ENCODE measurements around the gene CD34.
A peak's percentile ranks its signal among the peaks of the same experiment; 100 is the strongest.
"Not testable (repeated sequence)": the region's sequence is repeated elsewhere in the genome, so short reads cannot be mapped to it uniquely, and the experiment has no call there.

CD34 gene

GRCh38 chr1:207910591-207911354 is at the start of gene CD34:
CD34 (minus strand) TSS chr1:207911125; CDS start chr1:207911080, 45 bp downstream.
- no peak for DNase-seq (ENCODE audit: low spot score)

GRCh38 chr1:207960346-207960745 is 49.4 kb upstream of the CD34 start:
- no peak for DNase-seq (ENCODE audit: low spot score)

- DNase-seq (ENCODE audit: low spot score): no peak
Observed at GRCh38 chr1:207959910-207960309, 49.0 kb upstream of the CD34 start.

GRCh38 chr1:207959141-207959825 is 48.4 kb upstream of the CD34 start:
- DNase-seq (ENCODE audit: low spot score): peak; percentile 65

- DNase-seq (ENCODE audit: low spot score): no peak
Observed at GRCh38 chr1:207958376-207959139, 47.6 kb upstream of the CD34 start.

- DNase-seq (ENCODE audit: low spot score): no peak
Observed at GRCh38 chr1:207956986-207957385, 46.1 kb upstream of the CD34 start.

- no peak for DNase-seq (ENCODE audit: low spot score)
Observed at GRCh38 chr1:207954104-207954503, 43.2 kb upstream of the CD34 start.

GRCh38 chr1:207952617-207953542 is 42.0 kb upstream of the CD34 start:
- DNase-seq (ENCODE audit: low spot score): no peak

- DNase-seq (ENCODE audit: low spot score): no peak
Observed at GRCh38 chr1:207951652-207952051, 40.7 kb upstream of the CD34 start.

- no peak for DNase-seq (ENCODE audit: low spot score)
Observed at GRCh38 chr1:207950750-207951149, 39.8 kb upstream of the CD34 start.

GRCh38 chr1:207949571-207950195 is 38.8 kb upstream of the CD34 start:
- no peak for DNase-seq (ENCODE audit: low spot score)

GRCh38 chr1:207948536-207949250 is 37.8 kb upstream of the CD34 start:
- no peak for DNase-seq (ENCODE audit: low spot score)

GRCh38 chr1:207946756-207947155 is 35.8 kb upstream of the CD34 start:
- no peak for DNase-seq (ENCODE audit: low spot score)

GRCh38 chr1:207944571-207944970 is 33.6 kb upstream of the CD34 start:
- DNase-seq (ENCODE audit: low spot score): no peak

GRCh38 chr1:207942337-207942741 is 31.4 kb upstream of the CD34 start:
- not testable (repeated sequence) for DNase-seq (ENCODE audit: low spot score)

- peak; percentile 32 for DNase-seq (ENCODE audit: low spot score)
Observed at GRCh38 chr1:207941665-207942064, 30.7 kb upstream of the CD34 start.

GRCh38 chr1:207938016-207938415 is 27.1 kb upstream of the CD34 start:
- no peak for DNase-seq (ENCODE audit: low spot score)

- DNase-seq (ENCODE audit: low spot score): no peak
Observed at GRCh38 chr1:207937204-207937603, 26.3 kb upstream of the CD34 start.

- no peak for DNase-seq (ENCODE audit: low spot score)
Observed at GRCh38 chr1:207935166-207935583, 24.2 kb upstream of the CD34 start.

GRCh38 chr1:207933205-207933800 is 22.4 kb upstream of the CD34 start:
- no peak for DNase-seq (ENCODE audit: low spot score)
